ENCODE data around the gene CABLES2.

- TF ChIP-seq, protein P1, sequence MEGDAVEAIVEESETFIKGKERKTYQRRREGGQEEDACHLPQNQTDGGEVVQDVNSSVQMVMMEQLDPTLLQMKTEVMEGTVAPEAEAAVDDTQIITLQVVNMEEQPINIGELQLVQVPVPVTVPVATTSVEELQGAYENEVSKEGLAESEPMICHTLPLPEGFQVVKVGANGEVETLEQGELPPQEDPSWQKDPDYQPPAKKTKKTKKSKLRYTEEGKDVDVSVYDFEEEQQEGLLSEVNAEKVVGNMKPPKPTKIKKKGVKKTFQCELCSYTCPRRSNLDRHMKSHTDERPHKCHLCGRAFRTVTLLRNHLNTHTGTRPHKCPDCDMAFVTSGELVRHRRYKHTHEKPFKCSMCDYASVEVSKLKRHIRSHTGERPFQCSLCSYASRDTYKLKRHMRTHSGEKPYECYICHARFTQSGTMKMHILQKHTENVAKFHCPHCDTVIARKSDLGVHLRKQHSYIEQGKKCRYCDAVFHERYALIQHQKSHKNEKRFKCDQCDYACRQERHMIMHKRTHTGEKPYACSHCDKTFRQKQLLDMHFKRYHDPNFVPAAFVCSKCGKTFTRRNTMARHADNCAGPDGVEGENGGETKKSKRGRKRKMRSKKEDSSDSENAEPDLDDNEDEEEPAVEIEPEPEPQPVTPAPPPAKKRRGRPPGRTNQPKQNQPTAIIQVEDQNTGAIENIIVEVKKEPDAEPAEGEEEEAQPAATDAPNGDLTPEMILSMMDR (IDR thresholded peaks at IDR 0.05; ENCODE audit: extremely low read depth in 1 of 2, insufficient read depth in 1 of 2, low read depth in 1 of 2, low read length in 2 of 2): no peak
- TF ChIP-seq POLR2A (IDR thresholded peaks at IDR 0.05; ENCODE audit: low read depth, low read length) (no peak), MAX (IDR thresholded peaks at IDR 0.05; ENCODE audit: insufficient read depth, insufficient read length) (no peak)
Measured at GRCh38 chr20:62426699-62427131, 19.6 kb upstream of the CABLES2 start.
